Astrocyte (in vitro differentiated cells and primary cell): ENCODE measurements around the gene RNF145. TPM values are rescaled to one million over a fixed set of nuclear protein-coding genes. Genes with fewer than 3 reads are reported as not detected.
A peak's percentile ranks its signal among the peaks of the same experiment; 100 is the strongest.

Experiments
- DNase-seq: peaks from one replicate; pipeline ENCODE4 v3.0.0-alpha.2; 2010; ENCODE audit warnings: low read depth
- FAIRE-seq: peaks from 2 replicates; lab custom pipeline; 2011; peaks lifted over from hg19 to GRCh38; lab: Jason Lieb, UNC
- H2AFZ ChIP-seq: 2 replicates; pipeline ENCODE4 v1.6.0; 2012; ENCODE audit warnings: low read depth, low read length, inconsistent platforms
- H3K27ac ChIP-seq: 2 replicates; pipeline ENCODE4 v1.5.1; 2011; ENCODE audit warnings: low read depth, low read length, inconsistent platforms
- H3K27me3 ChIP-seq: 2 replicates; pipeline ENCODE4 v1.6.0; 2011; ENCODE audit warnings: low read length, inconsistent platforms; ENCODE audit not compliant: insufficient read depth
- H3K36me3 ChIP-seq: 2 replicates; pipeline ENCODE4 v1.5.1; 2011; ENCODE audit warnings: low read length, inconsistent platforms; ENCODE audit not compliant: insufficient read depth
- H3K4me1 ChIP-seq: 2 replicates; pipeline ENCODE4 v1.5.1; 2011; ENCODE audit warnings: low read length, inconsistent platforms; ENCODE audit not compliant: insufficient read depth
- H3K4me2 ChIP-seq: 2 replicates; pipeline ENCODE4 v1.6.0; 2012; ENCODE audit warnings: low read length, inconsistent platforms
- H3K4me3 ChIP-seq: 2 replicates; pipeline ENCODE4 v1.5.1; 2011; ENCODE audit warnings: low read depth, mild to moderate bottlenecking, low read length, inconsistent platforms; ENCODE audit not compliant: insufficient read depth
- H3K79me2 ChIP-seq: 2 replicates; pipeline ENCODE4 v1.6.0; 2012; ENCODE audit warnings: mild to moderate bottlenecking, low read length, inconsistent platforms; ENCODE audit not compliant: insufficient read depth
- H3K9ac ChIP-seq: 2 replicates; pipeline ENCODE4 v1.6.0; 2012; ENCODE audit warnings: mild to moderate bottlenecking, low read length, inconsistent platforms
- H3K9me3 ChIP-seq: 2 replicates; pipeline ENCODE4 v1.5.1; 2012; ENCODE audit warnings: low read depth, mild to moderate bottlenecking, low read length, inconsistent platforms; ENCODE audit not compliant: insufficient read depth
- H4K20me1 ChIP-seq: 2 replicates; pipeline ENCODE4 v1.6.0; 2012; ENCODE audit warnings: low read length, inconsistent platforms; ENCODE audit not compliant: insufficient read depth
- H3K27ac Mint-ChIP-seq: one replicate; pipeline ENCODE4 v1.8.0; 2021; ENCODE audit warnings: mild to moderate bottlenecking, mixed read lengths; ENCODE audit not compliant: unreplicated experiment
- H3K27me3 Mint-ChIP-seq: one replicate; pipeline ENCODE4 v1.8.0; 2021; ENCODE audit warnings: low read depth, mixed read lengths; ENCODE audit not compliant: unreplicated experiment
- H3K36me3 Mint-ChIP-seq: one replicate; pipeline ENCODE4 v1.8.0; 2021; ENCODE audit warnings: low read depth, mixed read lengths; ENCODE audit not compliant: unreplicated experiment
- H3K4me1 Mint-ChIP-seq: one replicate; pipeline ENCODE4 v1.8.0; 2021; ENCODE audit warnings: low read depth, mixed read lengths; ENCODE audit not compliant: unreplicated experiment
- H3K4me3 Mint-ChIP-seq: one replicate; pipeline ENCODE4 v1.8.0; 2021; ENCODE audit warnings: mild to moderate bottlenecking, moderate library complexity, mixed read lengths; ENCODE audit not compliant: unreplicated experiment
- H3K9me3 Mint-ChIP-seq: one replicate; pipeline ENCODE4 v1.8.0; 2021; ENCODE audit warnings: mild to moderate bottlenecking, mixed read lengths; ENCODE audit not compliant: unreplicated experiment
- EZH2 ChIP-seq: IDR thresholded peaks from 2 replicates; pipeline ENCODE4 v1.6.1; 2012; ENCODE audit warnings: mild to moderate bottlenecking, low read length, inconsistent platforms; ENCODE audit not compliant: insufficient read depth
- total RNA-seq: library from RNA; stranded (reverse); gene quantifications from 2 replicates; pipeline ENCODE4 v1.2.1, GENCODE V29; 2021
- TF ChIP-seq, protein P1 (sequence below): IDR thresholded peaks from 2 replicates; pipeline ENCODE4 v1.5.1; 2011; ENCODE audit warnings: low read depth, mild to moderate bottlenecking, inconsistent platforms, low read length, moderate library complexity; ENCODE audit not compliant: insufficient read depth

The RNF145 gene
- total RNA-seq, 1 donor from 2014 or later: 54.0 TPM

DNA sequence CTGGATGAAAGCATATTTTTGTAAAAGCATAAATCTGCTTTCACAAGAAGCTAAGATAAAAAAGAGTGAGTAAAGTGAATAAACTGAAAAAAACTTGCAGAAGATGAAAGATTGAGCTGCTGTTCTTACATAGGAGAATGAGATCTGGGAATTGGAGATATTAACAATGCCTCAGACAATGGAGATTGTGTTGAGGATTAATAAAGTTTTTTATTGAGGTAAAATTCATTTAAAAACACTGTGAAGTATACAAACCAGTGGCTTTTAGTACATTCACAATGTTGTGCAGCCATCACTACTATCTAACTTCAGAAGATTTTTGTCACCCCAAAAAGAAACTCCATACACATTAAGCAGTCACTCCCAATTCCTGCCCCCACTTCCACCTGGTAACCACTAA, 34.0 kb upstream of the RNF145 start:
- H3K36me3 Mint-ChIP-seq: no peaks in the 10 kb centered on the region
- peaks cover 11% of the 10 kb centered on the region for H3K4me1 Mint-ChIP-seq
- no peak overlapping the region for H3K27ac Mint-ChIP-seq
- peak overlapping the region; percentile 23 for H3K4me3 Mint-ChIP-seq
- Histone ChIP-seq H3K27me3 (no peaks in the 10 kb centered on the region), H3K36me3 (no peaks in the 10 kb centered on the region), H2AFZ (no peak overlapping the region), H3K79me2 (no peaks in the 10 kb centered on the region), H3K9ac (no peak overlapping the region), H3K9me3 (no peaks in the 10 kb centered on the region), H3K4me3 (no peak overlapping the region), H3K27ac (no peak overlapping the region), H4K20me1 (no peaks in the 10 kb centered on the region), H3K4me1 (peaks cover 8% of the 10 kb centered on the region), H3K4me2 (no peak overlapping the region)
- H3K27me3 Mint-ChIP-seq: peaks cover 11% of the 10 kb centered on the region
- no peak for TF ChIP-seq EZH2
- TF ChIP-seq, protein P1, sequence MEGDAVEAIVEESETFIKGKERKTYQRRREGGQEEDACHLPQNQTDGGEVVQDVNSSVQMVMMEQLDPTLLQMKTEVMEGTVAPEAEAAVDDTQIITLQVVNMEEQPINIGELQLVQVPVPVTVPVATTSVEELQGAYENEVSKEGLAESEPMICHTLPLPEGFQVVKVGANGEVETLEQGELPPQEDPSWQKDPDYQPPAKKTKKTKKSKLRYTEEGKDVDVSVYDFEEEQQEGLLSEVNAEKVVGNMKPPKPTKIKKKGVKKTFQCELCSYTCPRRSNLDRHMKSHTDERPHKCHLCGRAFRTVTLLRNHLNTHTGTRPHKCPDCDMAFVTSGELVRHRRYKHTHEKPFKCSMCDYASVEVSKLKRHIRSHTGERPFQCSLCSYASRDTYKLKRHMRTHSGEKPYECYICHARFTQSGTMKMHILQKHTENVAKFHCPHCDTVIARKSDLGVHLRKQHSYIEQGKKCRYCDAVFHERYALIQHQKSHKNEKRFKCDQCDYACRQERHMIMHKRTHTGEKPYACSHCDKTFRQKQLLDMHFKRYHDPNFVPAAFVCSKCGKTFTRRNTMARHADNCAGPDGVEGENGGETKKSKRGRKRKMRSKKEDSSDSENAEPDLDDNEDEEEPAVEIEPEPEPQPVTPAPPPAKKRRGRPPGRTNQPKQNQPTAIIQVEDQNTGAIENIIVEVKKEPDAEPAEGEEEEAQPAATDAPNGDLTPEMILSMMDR: no peak
- H3K9me3 Mint-ChIP-seq: no peaks in the 10 kb centered on the region
- DNase-seq: no peak
- FAIRE-seq: no peak

DNA sequence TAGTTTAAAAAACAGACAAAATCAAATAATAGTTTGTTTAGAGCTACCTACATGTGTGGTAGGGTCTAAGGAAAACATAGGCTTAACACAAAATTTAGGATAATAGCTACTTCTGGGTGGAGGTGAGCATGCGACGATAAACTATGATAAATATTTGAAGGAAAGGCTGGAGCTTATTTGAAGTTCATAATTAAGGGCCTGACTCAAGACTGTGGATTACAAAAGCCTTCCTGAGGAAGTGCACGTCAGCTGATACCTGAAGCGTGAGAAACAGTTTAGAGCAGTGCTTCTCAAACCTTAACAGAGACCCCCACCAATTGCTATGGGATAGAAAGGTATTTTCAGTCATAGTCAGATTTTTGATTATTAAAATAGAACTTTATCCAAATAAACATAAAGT, 33.3 kb upstream of the RNF145 start:
- H3K9ac ChIP-seq: no peak overlapping the region

DNA sequence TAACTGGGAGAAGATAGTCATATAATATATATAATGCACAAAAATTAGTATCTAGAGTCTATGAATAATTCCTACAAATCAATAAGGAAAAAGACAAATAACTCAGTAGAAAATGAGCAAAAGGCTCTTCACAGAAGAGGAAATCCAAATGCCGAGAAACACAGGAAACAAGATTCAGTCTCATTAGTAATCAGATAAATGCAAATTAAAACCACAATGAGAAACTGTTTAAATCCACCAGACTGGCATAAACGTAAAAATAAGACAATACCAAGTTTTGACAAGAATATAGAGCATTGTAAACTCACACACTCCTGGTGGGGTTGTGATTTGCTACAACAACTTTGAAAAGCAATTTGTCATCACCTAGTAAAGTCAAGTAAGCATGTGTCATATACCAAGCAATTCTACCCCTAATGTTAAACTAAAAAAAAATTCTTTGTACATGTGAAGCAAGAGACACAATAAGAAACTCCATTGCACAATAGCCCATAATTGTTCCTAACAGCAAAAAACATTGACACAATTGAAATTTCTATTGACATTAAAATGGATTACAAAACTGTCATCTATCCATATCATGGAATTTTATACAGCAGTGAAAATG, 32.7 kb upstream of the RNF145 start:
- H3K4me3 Mint-ChIP-seq: no peak overlapping the region
- no peak for FAIRE-seq
- H2AFZ ChIP-seq: no peak overlapping the region
- peaks cover 8% of the 10 kb centered on the region for H3K4me1 ChIP-seq
- no peaks in the 10 kb centered on the region for H3K9me3 Mint-ChIP-seq
- peaks cover 11% of the 10 kb centered on the region for H3K27me3 Mint-ChIP-seq
- no peak overlapping the region for H3K9ac ChIP-seq
- H3K4me1 Mint-ChIP-seq: peaks cover 11% of the 10 kb centered on the region
- no peaks in the 10 kb centered on the region for H3K27me3 ChIP-seq
- no peak overlapping the region for H3K4me2 ChIP-seq
- no peak overlapping the region for H3K27ac Mint-ChIP-seq
- H3K36me3 Mint-ChIP-seq: no peaks in the 10 kb centered on the region
- no peak for DNase-seq
- H3K36me3 ChIP-seq: no peaks in the 10 kb centered on the region
- no peaks in the 10 kb centered on the region for H3K9me3 ChIP-seq
- TF ChIP-seq EZH2: no peak
- TF ChIP-seq, protein P1: no peak
- no peaks in the 10 kb centered on the region for H4K20me1 ChIP-seq
- no peak overlapping the region for H3K27ac ChIP-seq
- no peak overlapping the region for H3K4me3 ChIP-seq
- no peaks in the 10 kb centered on the region for H3K79me2 ChIP-seq

More for the DNA sequence above, 33.3 kb upstream of the RNF145 start:
- H3K9me3 ChIP-seq: no peaks in the 10 kb centered on the region
- H4K20me1 ChIP-seq: no peaks in the 10 kb centered on the region
- FAIRE-seq (no peak), DNase-seq (no peak)
- H3K79me2 ChIP-seq: no peaks in the 10 kb centered on the region
- H3K36me3 Mint-ChIP-seq: no peaks in the 10 kb centered on the region
- peaks cover 11% of the 10 kb centered on the region for H3K4me1 Mint-ChIP-seq
- TF ChIP-seq, protein P1: no peak
- TF ChIP-seq EZH2: no peak
- no peaks in the 10 kb centered on the region for H3K9me3 Mint-ChIP-seq
- H3K36me3 ChIP-seq: no peaks in the 10 kb centered on the region
- H3K4me3 Mint-ChIP-seq: no peak overlapping the region
- H3K27me3 Mint-ChIP-seq: peaks cover 11% of the 10 kb centered on the region
- H3K4me1 ChIP-seq: peaks cover 8% of the 10 kb centered on the region
- H3K4me2 ChIP-seq: no peak overlapping the region
- H2AFZ ChIP-seq: no peak overlapping the region
- H3K27ac Mint-ChIP-seq: no peak overlapping the region
- H3K4me3 ChIP-seq: no peak overlapping the region
- H3K27me3 ChIP-seq: no peaks in the 10 kb centered on the region
- no peak overlapping the region for H3K27ac ChIP-seq
